HG02623 (cell line): Measurements from ENCODE around the gene TRPV3.
"Not testable (repeated sequence)": the region's sequence is repeated elsewhere in the genome, so short reads cannot be mapped to it uniquely, and the experiment has no call there.

Experiments
- ATAC-seq: cut with Tn5 transposase; IDR thresholded peaks from one replicate; pipeline ENCODE4 v1.9.1; 2021; ENCODE audit warnings: moderate library complexity; ENCODE audit not compliant: unreplicated experiment

The TRPV3 gene

GRCh38 chr17:3527468-3527867 lies 30.1 kb downstream of the TRPV3 start:
- ATAC-seq, result no peak

GRCh38 chr17:3526971-3527370 lies 30.6 kb downstream of the TRPV3 start:
- ATAC-seq, result no peak

- ATAC-seq, result no peak
Measured at GRCh38 chr17:3526491-3526890, 31.1 kb downstream of the TRPV3 start.

GRCh38 chr17:3524024-3524423 lies 33.6 kb downstream of the TRPV3 start:
- ATAC-seq, result no peak

GRCh38 chr17:3519472-3519871 lies 38.1 kb downstream of the TRPV3 start:
- not testable (repeated sequence) for ATAC-seq

GRCh38 chr17:3514873-3515272 lies 42.7 kb downstream of the TRPV3 start:
- no peak for ATAC-seq

- not testable (repeated sequence) for ATAC-seq
Measured at GRCh38 chr17:3514167-3514566, 43.4 kb downstream of the TRPV3 start.

- no peak for ATAC-seq
Measured at GRCh38 chr17:3513305-3514035, 44.1 kb downstream of the TRPV3 start.

GRCh38 chr17:3512505-3513171 lies 45.0 kb downstream of the TRPV3 start:
- ATAC-seq, result no peak

- ATAC-seq, result no peak
Measured at GRCh38 chr17:3511852-3512504, 45.6 kb downstream of the TRPV3 start.

GRCh38 chr17:3510090-3510489 lies 47.5 kb downstream of the TRPV3 start:
- no peak for ATAC-seq

- ATAC-seq, result no peak
Measured at GRCh38 chr17:3507869-3508268, 49.7 kb downstream of the TRPV3 start.

- no peak for ATAC-seq
Measured at GRCh38 chr17:3507071-3507470, 50.5 kb downstream of the TRPV3 start.

- ATAC-seq, result no peak
Measured at GRCh38 chr17:3506054-3506453, 51.6 kb downstream of the TRPV3 start.

- no peak for ATAC-seq
Measured at GRCh38 chr17:3505008-3505407, 52.6 kb downstream of the TRPV3 start.

- ATAC-seq, result no peak
Measured at GRCh38 chr17:3503285-3503684, 54.3 kb downstream of the TRPV3 start.

GRCh38 chr17:3502466-3502865 lies 55.1 kb downstream of the TRPV3 start:
- ATAC-seq, result no peak

GRCh38 chr17:3501344-3501743 lies 56.3 kb downstream of the TRPV3 start:
- ATAC-seq, result no peak

- no peak for ATAC-seq
Measured at GRCh38 chr17:3497101-3497500, 60.5 kb downstream of the TRPV3 start.

GRCh38 chr17:3485481-3486068 lies 72.0 kb downstream of the TRPV3 start:
- no peak for ATAC-seq

- ATAC-seq, result no peak
Measured at GRCh38 chr17:3482852-3483251, 74.8 kb downstream of the TRPV3 start.

- ATAC-seq, result no peak
Measured at GRCh38 chr17:3479988-3480387, 77.6 kb downstream of the TRPV3 start.
